Nephron progenitor cell (in vitro differentiated cells): Measurements from ENCODE around the gene CAPZA1.
A peak's percentile ranks its signal among the peaks of the same experiment; 100 is the strongest.

ENCODE experiments used
- DNase-seq: peaks from one replicate; pipeline ENCODE4 v3.0.0; 2021
- H3K27ac Mint-ChIP-seq: 2 replicates; pipeline ENCODE4 v1.8.0; 2021; ENCODE audit warnings: mild to moderate bottlenecking, moderate library complexity, mixed read lengths
- H3K27me3 Mint-ChIP-seq: 2 replicates; pipeline ENCODE4 v1.8.0; 2021; ENCODE audit warnings: mild to moderate bottlenecking, low read depth, mixed read lengths; ENCODE audit not compliant: poor library complexity
- H3K36me3 Mint-ChIP-seq: 2 replicates; pipeline ENCODE4 v1.8.0; 2021; ENCODE audit warnings: low read depth, mixed read lengths
- H3K4me1 Mint-ChIP-seq: 2 replicates; pipeline ENCODE4 v1.8.0; 2021; ENCODE audit warnings: mixed read lengths
- H3K4me3 Mint-ChIP-seq: 2 replicates; pipeline ENCODE4 v1.8.0; 2021; ENCODE audit warnings: mild to moderate bottlenecking, moderate library complexity, mixed read lengths
- H3K9me3 Mint-ChIP-seq: 2 replicates; pipeline ENCODE4 v1.8.0; 2021; ENCODE audit warnings: mild to moderate bottlenecking, moderate library complexity, mixed read lengths
- CTCF ChIP-seq: fragments of 200-600 bp; sonication (generic); IDR thresholded peaks from 2 replicates; pipeline ENCODE4 v1.5.0; 2021; ENCODE audit warnings: antibody characterized with exemption

CAPZA1 gene

GRCh38 chr1:112707221-112708001 is 87.8 kb downstream of the CAPZA1 start:
- Mint-ChIP-seq H3K9me3 (no peaks in the 10 kb centered on the region), H3K36me3 (peaks cover 8% of the 10 kb centered on the region), H3K27me3 (peaks cover 29% of the 10 kb centered on the region), H3K4me3 (peak overlapping the region; percentile 83), H3K27ac (no peak overlapping the region), H3K4me1 (peaks cover 67% of the 10 kb centered on the region)
- peak; percentile 75 for TF ChIP-seq CTCF
- peak; percentile 89 for DNase-seq

GRCh38 chr1:112708002-112708448 is 88.4 kb downstream of the CAPZA1 start:
- peak overlapping the region; percentile 83 for H3K4me3 Mint-ChIP-seq
- H3K27ac Mint-ChIP-seq, result no peak overlapping the region
- H3K9me3 Mint-ChIP-seq, result no peaks in the 10 kb centered on the region
- H3K36me3 Mint-ChIP-seq, result peaks cover 2% of the 10 kb centered on the region
- H3K4me1 Mint-ChIP-seq, result peaks cover 61% of the 10 kb centered on the region
- no peak for DNase-seq
- TF ChIP-seq CTCF, result no peak
- H3K27me3 Mint-ChIP-seq, result peaks cover 34% of the 10 kb centered on the region

GRCh38 chr1:112708489-112708888 is 88.9 kb downstream of the CAPZA1 start:
- no peak for TF ChIP-seq CTCF
- Mint-ChIP-seq H3K4me3 (peak overlapping the region; percentile 11), H3K9me3 (no peaks in the 10 kb centered on the region), H3K36me3 (no peaks in the 10 kb centered on the region), H3K27ac (no peak overlapping the region), H3K4me1 (peaks cover 57% of the 10 kb centered on the region), H3K27me3 (peaks cover 39% of the 10 kb centered on the region)
- no peak for DNase-seq

- Mint-ChIP-seq H3K9me3 (no peaks in the 10 kb centered on the region), H3K27ac (no peak overlapping the region), H3K4me1 (peaks cover 52% of the 10 kb centered on the region), H3K4me3 (no peak overlapping the region), H3K27me3 (peaks cover 51% of the 10 kb centered on the region), H3K36me3 (no peaks in the 10 kb centered on the region)
- no peak for DNase-seq
- TF ChIP-seq CTCF, result no peak
Observed at GRCh38 chr1:112710159-112710558, 90.5 kb downstream of the CAPZA1 start.

- Mint-ChIP-seq H3K27me3 (peaks cover 55% of the 10 kb centered on the region), H3K27ac (no peak overlapping the region), H3K4me3 (no peak overlapping the region), H3K36me3 (no peaks in the 10 kb centered on the region), H3K9me3 (no peaks in the 10 kb centered on the region), H3K4me1 (peaks cover 50% of the 10 kb centered on the region)
- TF ChIP-seq CTCF, result no peak
- no peak for DNase-seq
Observed at GRCh38 chr1:112710586-112710985, 91.0 kb downstream of the CAPZA1 start.

GRCh38 chr1:112711041-112711440 is 91.4 kb downstream of the CAPZA1 start:
- no peaks in the 10 kb centered on the region for H3K9me3 Mint-ChIP-seq
- TF ChIP-seq CTCF, result no peak
- peaks cover 50% of the 10 kb centered on the region for H3K4me1 Mint-ChIP-seq
- H3K4me3 Mint-ChIP-seq, result no peak overlapping the region
- no peak overlapping the region for H3K27ac Mint-ChIP-seq
- DNase-seq, result peak; percentile 36
- no peaks in the 10 kb centered on the region for H3K36me3 Mint-ChIP-seq
- H3K27me3 Mint-ChIP-seq, result peaks cover 55% of the 10 kb centered on the region
